Fibroblast of the aortic adventitia (primary cell): ENCODE data around the gene TOP3B. TPM values are rescaled to one million over a fixed set of nuclear protein-coding genes. Genes with fewer than 3 reads are reported as not detected.

ENCODE experiments used
- DNase-seq: peaks from one replicate; pipeline ENCODE4 v3.0.0-alpha.2; 2010; ENCODE audit warnings: low read depth
- H3K4me3 ChIP-seq: 2 replicates; pipeline ENCODE4 v1.5.1; 2011; ENCODE audit warnings: low read depth, mild to moderate bottlenecking, control low read depth, low read length, moderate library complexity
- total RNA-seq: library from RNA; depleted of rRNA; stranded (reverse); fragments of >200 nt; gene quantifications from 2 replicates; pipeline ENCODE4 v1.2.3, GENCODE V29; 2012; ENCODE audit warnings: low replicate concordance
- TF ChIP-seq, protein P1 (sequence below): IDR thresholded peaks from 2 replicates; pipeline ENCODE4 v1.5.1; 2011; ENCODE audit warnings: mild to moderate bottlenecking, low read length, control low read depth, inconsistent platforms; ENCODE audit not compliant: insufficient read depth

The TOP3B gene
- total RNA-seq, 1 donor: 20.9 TPM

- H3K4me3 ChIP-seq: no peak overlapping the region
- DNase-seq: no peak
- TF ChIP-seq, protein P1, sequence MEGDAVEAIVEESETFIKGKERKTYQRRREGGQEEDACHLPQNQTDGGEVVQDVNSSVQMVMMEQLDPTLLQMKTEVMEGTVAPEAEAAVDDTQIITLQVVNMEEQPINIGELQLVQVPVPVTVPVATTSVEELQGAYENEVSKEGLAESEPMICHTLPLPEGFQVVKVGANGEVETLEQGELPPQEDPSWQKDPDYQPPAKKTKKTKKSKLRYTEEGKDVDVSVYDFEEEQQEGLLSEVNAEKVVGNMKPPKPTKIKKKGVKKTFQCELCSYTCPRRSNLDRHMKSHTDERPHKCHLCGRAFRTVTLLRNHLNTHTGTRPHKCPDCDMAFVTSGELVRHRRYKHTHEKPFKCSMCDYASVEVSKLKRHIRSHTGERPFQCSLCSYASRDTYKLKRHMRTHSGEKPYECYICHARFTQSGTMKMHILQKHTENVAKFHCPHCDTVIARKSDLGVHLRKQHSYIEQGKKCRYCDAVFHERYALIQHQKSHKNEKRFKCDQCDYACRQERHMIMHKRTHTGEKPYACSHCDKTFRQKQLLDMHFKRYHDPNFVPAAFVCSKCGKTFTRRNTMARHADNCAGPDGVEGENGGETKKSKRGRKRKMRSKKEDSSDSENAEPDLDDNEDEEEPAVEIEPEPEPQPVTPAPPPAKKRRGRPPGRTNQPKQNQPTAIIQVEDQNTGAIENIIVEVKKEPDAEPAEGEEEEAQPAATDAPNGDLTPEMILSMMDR: no peak
These were observed 59.4 kb downstream of the TOP3B start for GRCh38 chr22:21923163-21923561.

DNA sequence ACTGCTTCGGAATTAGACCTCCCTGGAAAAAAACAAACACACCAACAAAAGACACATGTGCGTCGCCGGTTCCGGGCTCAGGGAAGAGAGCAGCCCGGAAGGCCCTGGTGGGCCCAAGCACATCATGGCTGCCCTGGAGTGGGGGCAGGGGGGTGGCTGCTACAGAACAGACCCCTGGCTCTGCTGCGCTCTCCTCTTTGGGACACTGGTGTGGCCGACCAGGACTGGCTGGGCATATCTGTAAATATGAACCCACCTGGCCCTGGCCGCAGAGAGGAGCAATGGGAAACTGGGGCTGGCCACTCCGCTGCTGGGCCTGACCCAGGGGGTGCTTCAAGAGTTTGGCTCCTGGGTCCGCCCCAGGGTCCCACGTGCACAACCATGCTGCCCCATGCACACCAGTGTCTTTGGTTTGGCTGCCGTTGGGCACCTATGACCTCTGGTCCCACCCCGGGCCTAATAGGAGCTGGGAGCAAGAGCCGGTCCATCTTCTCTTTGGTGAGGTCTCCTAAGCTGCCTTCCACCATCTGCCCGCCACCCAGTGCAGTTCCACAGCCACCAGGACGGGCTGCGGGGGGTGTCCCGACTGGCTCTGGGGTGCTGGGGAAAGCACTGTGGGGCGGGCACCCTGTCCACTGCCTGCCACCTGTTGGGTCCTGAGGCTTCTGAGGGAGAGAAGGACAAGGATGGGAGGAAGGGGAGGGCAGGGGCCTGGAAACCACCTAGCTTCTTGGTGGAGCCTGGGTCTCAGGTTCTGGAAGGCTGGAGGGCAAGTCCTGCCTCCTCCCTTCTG lies 60.0 kb downstream of the TOP3B start:
- no peak for DNase-seq
- TF ChIP-seq, protein P1: no peak
- H3K4me3 ChIP-seq: no peak overlapping the region

DNA sequence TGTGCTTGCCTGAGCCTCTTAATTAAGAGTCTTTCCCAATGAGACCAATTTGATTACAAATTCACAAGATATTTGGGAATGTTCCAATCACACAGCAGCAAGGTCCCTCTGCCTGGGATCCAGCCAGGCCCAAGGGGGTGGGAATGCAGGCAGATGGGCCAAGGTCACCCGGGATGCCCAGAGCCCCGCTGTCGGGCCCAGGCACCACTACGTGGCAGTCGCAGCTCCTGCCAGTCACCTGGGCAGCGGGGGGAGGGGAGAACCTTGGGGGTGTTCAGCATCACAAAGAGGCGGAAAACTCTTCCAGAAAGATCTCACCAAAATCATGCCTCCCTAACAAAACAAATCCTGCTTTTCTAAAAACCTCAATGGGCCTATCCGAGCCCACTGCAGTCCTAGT lies 60.9 kb downstream of the TOP3B start:
- TF ChIP-seq, protein P1: no peak
- DNase-seq: no peak

DNA sequence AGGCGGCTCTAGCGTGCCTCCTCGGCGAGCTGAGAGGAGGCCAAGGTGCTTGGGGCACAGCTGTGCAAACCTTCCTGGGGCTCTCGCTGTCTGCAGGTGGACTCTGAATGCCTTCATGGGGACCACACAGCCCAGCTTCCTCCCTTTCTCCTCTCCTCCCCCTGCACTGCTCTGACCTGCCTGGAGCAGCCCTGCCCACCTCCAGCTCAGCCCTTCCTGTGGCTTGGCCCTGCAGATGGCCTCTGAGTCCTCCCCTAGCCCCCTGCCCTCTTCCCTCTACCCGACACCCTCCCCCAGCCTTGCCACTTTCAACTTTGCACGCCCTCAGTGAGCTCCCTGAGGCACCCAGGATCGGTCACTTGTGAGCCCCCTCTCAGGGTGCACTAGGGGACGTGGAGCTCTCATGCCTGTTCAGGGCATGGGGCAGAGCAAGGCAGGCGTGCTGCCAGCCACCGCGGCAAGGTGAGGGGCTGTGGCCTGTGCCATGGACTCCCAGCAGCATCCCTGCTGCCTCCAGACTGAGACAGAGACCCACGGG lies 61.3 kb downstream of the TOP3B start:
- DNase-seq: no peak
- TF ChIP-seq, protein P1: no peak
- no peak overlapping the region for H3K4me3 ChIP-seq

More for the DNA sequence above, 60.9 kb downstream of the TOP3B start:
- H3K4me3 ChIP-seq: no peak overlapping the region

DNA sequence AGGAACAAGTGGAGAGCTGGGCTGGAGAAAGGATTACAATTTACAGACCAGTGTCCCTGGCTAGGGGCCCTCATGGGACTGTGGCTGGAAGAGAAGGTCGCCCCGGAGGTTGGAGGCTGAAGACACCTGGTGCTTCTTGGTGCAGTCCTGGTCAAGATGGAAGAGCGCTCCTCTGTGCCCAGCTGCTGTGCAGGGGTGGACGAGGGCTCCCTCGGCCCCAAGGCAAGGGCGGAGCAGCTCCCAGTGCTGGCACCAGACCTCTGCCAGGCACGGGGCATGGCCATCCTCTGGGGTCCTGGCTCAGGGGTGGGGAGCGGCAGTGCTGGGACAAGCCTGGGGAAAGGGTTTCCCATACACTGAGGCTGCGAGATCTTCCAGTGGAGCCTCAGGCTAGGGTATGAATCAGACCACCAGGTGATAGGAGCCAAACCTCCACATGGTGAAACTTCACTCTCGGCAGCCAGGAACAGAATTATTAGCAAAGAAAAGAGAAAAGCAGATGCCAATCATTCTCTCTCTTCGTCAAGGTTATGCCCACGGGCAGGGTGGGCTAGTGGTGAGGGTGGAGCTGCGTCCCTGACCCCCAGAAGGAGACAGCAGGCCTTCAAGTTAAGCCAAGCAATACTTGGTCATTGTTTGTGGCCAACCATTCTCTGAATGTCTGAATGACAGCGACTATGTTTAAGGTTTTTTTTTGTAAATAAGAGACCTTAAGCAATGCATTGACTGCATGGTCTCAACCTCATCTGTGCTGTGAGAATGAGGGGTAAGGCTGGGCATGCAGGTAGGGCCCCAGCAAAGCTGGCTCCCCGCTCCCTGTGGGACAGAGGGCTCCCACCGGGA lies 62.0 kb downstream of the TOP3B start:
- no peak overlapping the region for H3K4me3 ChIP-seq

More for the DNA sequence above, 62.0 kb downstream of the TOP3B start:
- TF ChIP-seq, protein P1: no peak
- no peak for DNase-seq
